Natural killer cell (primary cell): ENCODE measurements around the gene TXNDC5. TPM values are rescaled to one million over a fixed set of nuclear protein-coding genes. Genes with fewer than 3 reads are reported as not detected.

Experiments
- ATAC-seq, 3 donors: fragments of 150-1000 bp in 2 of 3; fragments of 200-7000 bp in 1 of 3; cut with Tn5 transposase; 1 replicate in 1 of 3; 2 replicates in 2 of 3; pipeline ENCODE4 v1.10.0; 2021; ENCODE audit warnings: mild to moderate bottlenecking in 2 of 3, moderate library complexity in 2 of 3
- DNase-seq, 2 donors: peaks; one replicate each; pipeline versions ENCODE4 v3.0.0 to v3.0.0-alpha.2; 2013 to 2021; ENCODE audit warnings: mixed read lengths in 1 of 2
- H3K27ac ChIP-seq: one replicate; pipeline ENCODE4 v1.5.1; 2013; ENCODE audit warnings: mild to moderate bottlenecking, low read length
- H3K27me3 ChIP-seq: one replicate; pipeline ENCODE4 v1.6.1; 2013; ENCODE audit warnings: low read length; ENCODE audit not compliant: control insufficient read depth, insufficient read depth
- H3K36me3 ChIP-seq: one replicate; pipeline ENCODE4 v1.6.1; 2013; ENCODE audit warnings: low read length; ENCODE audit not compliant: control insufficient read depth, insufficient read depth
- H3K4me1 ChIP-seq: one replicate; pipeline ENCODE4 v1.6.1; 2013; ENCODE audit warnings: low read length; ENCODE audit not compliant: control insufficient read depth, insufficient read depth
- H3K4me3 ChIP-seq: one replicate; pipeline ENCODE4 v1.5.1; 2013; ENCODE audit warnings: low read length
- H3K9me3 ChIP-seq: one replicate; pipeline ENCODE4 v1.6.1; 2013; ENCODE audit warnings: low read length; ENCODE audit not compliant: control insufficient read depth, insufficient read depth
- H3K27ac Mint-ChIP-seq, 2 donors: one replicate each; pipeline ENCODE4 v1.8.0; 2022; ENCODE audit warnings: mild to moderate bottlenecking in 2 of 2, mixed read lengths in 2 of 2, moderate library complexity in 1 of 2
- H3K27me3 Mint-ChIP-seq, 2 donors: one replicate each; pipeline ENCODE4 v1.8.0; 2022; ENCODE audit warnings: low read depth in 2 of 2, mixed read lengths in 2 of 2
- H3K36me3 Mint-ChIP-seq: one replicate; pipeline ENCODE4 v1.8.0; 2022; ENCODE audit warnings: mixed read lengths
- H3K4me1 Mint-ChIP-seq, 2 donors: one replicate each; pipeline ENCODE4 v1.8.0; 2022; ENCODE audit warnings: mixed read lengths in 2 of 2
- H3K4me3 Mint-ChIP-seq: one replicate; pipeline ENCODE4 v1.8.0; 2022; ENCODE audit warnings: mild to moderate bottlenecking, moderate library complexity, mixed read lengths
- H3K9me3 Mint-ChIP-seq, 2 donors: one replicate each; pipeline ENCODE4 v1.8.0; 2022; ENCODE audit warnings: mixed read lengths in 2 of 2
- CTCF ChIP-seq: fragments of 200-600 bp; IDR thresholded peaks from one replicate; pipeline ENCODE4 v1.8.0; 2022; ENCODE audit warnings: antibody characterized with exemption
- WGBS: methylation state at CpG from one replicate; pipeline ENCODE4 v1.1.7; 2013; ENCODE audit warnings: missing lambda C conversion rate; ENCODE audit not compliant: insufficient coverage; 5-methylcytosine and 5-hydroxymethylcytosine counted together
- intact Hi-C: fragments of 100-400 bp; cut with micrococcal nuclease; formaldehyde crosslinking; loops from one replicate; pipeline ENCODE4 v1.14.2; 2022
- total RNA-seq, 4 donors: library from RNA; stranded (reverse); fragments of 120-200 nt in 1 of 4; gene quantifications; one replicate each; pipeline versions ENCODE4 v1.2.3 to v1.2.4, GENCODE V29; 2013 to 2022

The TXNDC5 gene
- total RNA-seq, 3 donors from 2014 or later (not counting 1 experiment from before 2014, with no cell fraction given), result 7.9 to 105 (median 9.7) TPM

GRCh38 chr6:7841781-7842468 lies 68.7 kb downstream of the TXNDC5 start:
- Histone ChIP-seq H3K4me3 (no peak overlapping the region), H3K9me3 (no peaks in the 10 kb centered on the region), H3K36me3 (no peaks in the 10 kb centered on the region), H3K27me3 (no peaks in the 10 kb centered on the region), H3K27ac (no peak overlapping the region), H3K4me1 (no peaks in the 10 kb centered on the region)
- Mint-ChIP-seq H3K4me1 (no peaks in the 10 kb centered on the region), H3K9me3 (no peaks in the 10 kb centered on the region), H3K4me3 (no peak overlapping the region), H3K27me3 (peaks cover 5 to 8% of the 10 kb centered on the region in 2 donors), H3K36me3 (no peaks in the 10 kb centered on the region), H3K27ac (no peak overlapping the region)
- no peak for TF ChIP-seq CTCF
- intact Hi-C loops, result no loop called here
- DNase-seq, result no peak
- ATAC-seq, result no peak
- WGBS, result 74% methylated on average over 3 of the region's 3 CpGs

- Histone ChIP-seq H3K27me3 (no peaks in the 10 kb centered on the region), H3K9me3 (no peaks in the 10 kb centered on the region), H3K27ac (no peak overlapping the region), H3K4me3 (no peak overlapping the region), H3K4me1 (no peaks in the 10 kb centered on the region), H3K36me3 (no peaks in the 10 kb centered on the region)
- Mint-ChIP-seq H3K4me3 (no peak overlapping the region), H3K36me3 (no peaks in the 10 kb centered on the region), H3K27ac (no peak overlapping the region), H3K27me3 (peaks cover 8 to 9% of the 10 kb centered on the region in 2 donors), H3K9me3 (no peaks in the 10 kb centered on the region), H3K4me1 (no peaks in the 10 kb centered on the region)
- no peak for ATAC-seq
- TF ChIP-seq CTCF, result no peak
- intact Hi-C loops, result no loop called here
- WGBS, result 94% methylated on average over 3 of the region's 4 CpGs
- DNase-seq, result no peak
Observed at GRCh38 chr6:7836371-7837026, 74.1 kb downstream of the TXNDC5 start.

GRCh38 chr6:7833751-7834070 lies 76.9 kb downstream of the TXNDC5 start:
- Histone ChIP-seq H3K27ac (no peak overlapping the region), H3K36me3 (no peaks in the 10 kb centered on the region), H3K4me1 (no peaks in the 10 kb centered on the region), H3K4me3 (no peak overlapping the region), H3K9me3 (no peaks in the 10 kb centered on the region), H3K27me3 (no peaks in the 10 kb centered on the region)
- H3K36me3 Mint-ChIP-seq, result no peaks in the 10 kb centered on the region
- no peaks in the 10 kb centered on the region for H3K4me1 Mint-ChIP-seq
- WGBS, result 74% methylated on average over 4 of the region's 4 CpGs
- intact Hi-C loops, result no loop called here
- DNase-seq (no peak), ATAC-seq (no peak)
- H3K27me3 Mint-ChIP-seq, result peaks cover 8 to 9% of the 10 kb centered on the region in 2 donors
- H3K27ac Mint-ChIP-seq, result no peak overlapping the region
- H3K4me3 Mint-ChIP-seq, result no peak overlapping the region
- no peaks in the 10 kb centered on the region for H3K9me3 Mint-ChIP-seq
- no peak for TF ChIP-seq CTCF
